Nephron progenitor cell (in vitro differentiated cells): ENCODE data around the gene ZXDC.

Experiments
- DNase-seq: peaks from one replicate; pipeline ENCODE4 v3.0.0; 2021
- H3K27ac Mint-ChIP-seq: 2 replicates; pipeline ENCODE4 v1.8.0; 2021; ENCODE audit warnings: mild to moderate bottlenecking, moderate library complexity, mixed read lengths
- H3K27me3 Mint-ChIP-seq: 2 replicates; pipeline ENCODE4 v1.8.0; 2021; ENCODE audit warnings: mild to moderate bottlenecking, low read depth, mixed read lengths; ENCODE audit not compliant: poor library complexity
- H3K36me3 Mint-ChIP-seq: 2 replicates; pipeline ENCODE4 v1.8.0; 2021; ENCODE audit warnings: low read depth, mixed read lengths
- H3K4me1 Mint-ChIP-seq: 2 replicates; pipeline ENCODE4 v1.8.0; 2021; ENCODE audit warnings: mixed read lengths
- H3K4me3 Mint-ChIP-seq: 2 replicates; pipeline ENCODE4 v1.8.0; 2021; ENCODE audit warnings: mild to moderate bottlenecking, moderate library complexity, mixed read lengths
- H3K9me3 Mint-ChIP-seq: 2 replicates; pipeline ENCODE4 v1.8.0; 2021; ENCODE audit warnings: mild to moderate bottlenecking, moderate library complexity, mixed read lengths
- CTCF ChIP-seq: fragments of 200-600 bp; sonication (generic); IDR thresholded peaks from 2 replicates; pipeline ENCODE4 v1.5.0; 2021; ENCODE audit warnings: antibody characterized with exemption

Gene ZXDC

GRCh38 chr3:126512916-126513650 lies 37.4 kb upstream of the ZXDC start:
- no peak overlapping the region for H3K4me3 Mint-ChIP-seq
- H3K27ac Mint-ChIP-seq, result no peak overlapping the region
- no peak for TF ChIP-seq CTCF
- peaks cover 6% of the 10 kb centered on the region for H3K4me1 Mint-ChIP-seq
- no peaks in the 10 kb centered on the region for H3K9me3 Mint-ChIP-seq
- DNase-seq, result no peak
- peaks cover 5% of the 10 kb centered on the region for H3K27me3 Mint-ChIP-seq
- no peaks in the 10 kb centered on the region for H3K36me3 Mint-ChIP-seq

DNA sequence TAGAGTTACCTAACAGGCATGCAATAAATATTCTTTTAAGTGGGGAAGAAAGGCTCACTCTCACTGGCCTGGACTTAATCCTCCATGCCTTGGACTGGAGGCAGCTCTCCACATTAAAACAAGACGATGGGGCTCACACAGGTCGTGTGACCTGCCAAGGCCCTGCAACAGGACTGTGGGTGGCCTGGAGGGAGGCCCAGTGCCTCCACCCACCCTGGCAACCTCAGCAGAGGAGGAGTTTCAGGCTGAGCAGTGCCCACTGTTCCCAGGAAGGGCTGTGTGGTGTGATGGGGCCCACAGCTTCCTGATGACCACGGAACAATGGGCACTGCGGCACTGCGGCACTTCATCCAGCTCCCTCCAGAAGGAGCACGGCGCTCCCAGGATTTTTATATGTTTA lies 36.3 kb upstream of the ZXDC start:
- Mint-ChIP-seq H3K27me3 (peaks cover 5% of the 10 kb centered on the region), H3K36me3 (no peaks in the 10 kb centered on the region), H3K9me3 (no peaks in the 10 kb centered on the region), H3K4me3 (no peak overlapping the region), H3K27ac (no peak overlapping the region), H3K4me1 (peaks cover 6% of the 10 kb centered on the region)
- TF ChIP-seq CTCF, result no peak
- DNase-seq, result no peak

- DNase-seq, result no peak
- Mint-ChIP-seq H3K27me3 (peaks cover 5% of the 10 kb centered on the region), H3K4me1 (peaks cover 6% of the 10 kb centered on the region), H3K27ac (no peak overlapping the region), H3K4me3 (no peak overlapping the region), H3K36me3 (no peaks in the 10 kb centered on the region), H3K9me3 (no peaks in the 10 kb centered on the region)
- TF ChIP-seq CTCF, result no peak
Observed at GRCh38 chr3:126511291-126511690, 35.6 kb upstream of the ZXDC start.

DNA sequence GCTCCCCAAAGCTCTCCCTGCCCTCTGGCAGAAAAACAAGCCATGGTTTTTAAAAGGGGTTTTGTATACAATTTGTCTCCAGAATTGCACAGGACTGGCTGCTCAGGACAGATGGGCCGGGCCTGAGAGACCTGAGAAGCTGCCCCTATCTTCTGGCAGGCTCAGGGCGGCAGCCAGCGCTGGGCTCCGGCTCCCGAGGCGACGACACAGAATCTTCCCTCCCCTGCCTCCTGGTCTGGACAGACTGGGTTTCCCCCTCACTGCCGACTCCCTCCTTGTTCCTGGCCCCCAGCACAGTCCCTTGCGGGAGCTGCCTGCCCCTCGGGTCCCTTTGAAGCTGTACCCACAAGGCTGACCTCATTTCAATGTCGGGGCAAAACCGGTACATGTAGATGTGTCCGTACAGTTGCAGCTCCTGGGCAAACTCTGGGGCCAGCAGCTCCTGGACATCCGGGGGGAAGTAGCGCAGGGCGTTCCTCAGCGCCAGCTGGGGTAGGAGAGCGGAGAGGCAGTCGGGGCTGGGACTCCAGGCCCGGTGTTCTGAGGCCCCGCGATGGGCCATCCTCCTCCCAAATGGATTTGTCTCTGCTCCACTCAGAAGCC lies 34.7 kb upstream of the ZXDC start:
- DNase-seq, result no peak
- peaks cover 6% of the 10 kb centered on the region for H3K4me1 Mint-ChIP-seq
- H3K4me3 Mint-ChIP-seq, result no peak overlapping the region
- H3K9me3 Mint-ChIP-seq, result no peaks in the 10 kb centered on the region
- peaks cover 5% of the 10 kb centered on the region for H3K27me3 Mint-ChIP-seq
- no peak for TF ChIP-seq CTCF
- H3K36me3 Mint-ChIP-seq, result no peaks in the 10 kb centered on the region
- no peak overlapping the region for H3K27ac Mint-ChIP-seq

GRCh38 chr3:126509597-126510307 lies 34.1 kb upstream of the ZXDC start:
- no peak for DNase-seq
- Mint-ChIP-seq H3K4me3 (no peak overlapping the region), H3K27me3 (peaks cover 8% of the 10 kb centered on the region), H3K9me3 (no peaks in the 10 kb centered on the region), H3K4me1 (peaks cover 10% of the 10 kb centered on the region), H3K27ac (no peak overlapping the region), H3K36me3 (no peaks in the 10 kb centered on the region)
- TF ChIP-seq CTCF, result no peak
